A549 (cell line): Measurements from ENCODE around the gene LRRC61. TPM values are rescaled to one million over a fixed set of nuclear protein-coding genes. Genes with fewer than 3 reads are reported as not detected.

ENCODE experiments used
- ATAC-seq, 2 experiments: fragments of 200-7000 bp in 1 of 2; fragments of >200 bp in 1 of 2; cut with Nextera tagmentation in 1 of 2; cut with Tn5 transposase in 1 of 2; 3 replicates each; pipeline versions ENCODE4 v1.8.0 to v1.9.1; 2018 to 2020; ENCODE audit warnings: mild to moderate bottlenecking in 1 of 2, moderate library complexity in 1 of 2
- CTCF ChIA-PET: fragments of 300-600 bp; sonication (Branson Sonifier 250); formaldehyde crosslinking; extraction: SDS; loops from one replicate; lab custom pipeline; 2021; ENCODE audit warnings: antibody characterized with exemption, inconsistent platforms; lab: Yijun Ruan, JAX
- POLR2A ChIA-PET: fragments of 350-600 bp; formaldehyde crosslinking; extraction: SDS; loops from one replicate; lab custom pipeline; 2021; ENCODE audit warnings: antibody characterized with exemption, inconsistent platforms; lab: Yijun Ruan, JAX
- DNase-seq, 2 experiments: peaks; one replicate each; pipeline versions ENCODE4 v3.0.0 to v3.0.0-alpha.2; 2011 to 2016; ENCODE audit warnings: low read depth in 1 of 2, low spot score in 1 of 2
- FAIRE-seq: peaks from 2 replicates; lab custom pipeline; 2011; peaks lifted over from hg19 to GRCh38; lab: Jason Lieb, UNC
- H3K27ac ChIP-seq, 2 experiments: fragments of >200 bp; sonication (Bioruptor Twin); formaldehyde crosslinking; 3 replicates each; pipeline ENCODE4 v1.5.1; 2016 to 2017
- H3K4me1 ChIP-seq: fragments of >200 bp; sonication (Bioruptor Twin); formaldehyde crosslinking; 3 replicates; pipeline ENCODE4 v1.6.1; 2016
- H3K4me2 ChIP-seq: fragments of >200 bp; sonication (Bioruptor Twin); formaldehyde crosslinking; 3 replicates; pipeline ENCODE4 v1.6.1; 2016
- H3K4me3 ChIP-seq: fragments of >200 bp; sonication (Bioruptor Twin); formaldehyde crosslinking; 3 replicates; pipeline ENCODE4 v1.5.1; 2016
- H3K9me3 ChIP-seq: fragments of >200 bp; sonication (Bioruptor Twin); formaldehyde crosslinking; 3 replicates; pipeline ENCODE4 v1.6.1; 2016
- BCL3 ChIP-seq: fragments of >200 bp; sonication (Bioruptor Twin); formaldehyde crosslinking; IDR thresholded peaks from 3 replicates; pipeline ENCODE4 v1.6.1; 2016
- CEBPB ChIP-seq, 2 experiments: fragments of >200 bp in 1 of 2; sonication (Bioruptor Twin) in 1 of 2; formaldehyde crosslinking in 1 of 2; IDR thresholded peaks; 2 replicates each; pipeline ENCODE4 v1.6.1; 2012 to 2016
- CHD2 ChIP-seq: fragments of 150-350 bp; IDR thresholded peaks from 2 replicates; pipeline ENCODE4 v1.6.1; 2014; ENCODE audit warnings: low read length; ENCODE audit not compliant: partially characterized antibody
- CHD4 ChIP-seq: fragments of 200-600 bp; sonication (generic); IDR thresholded peaks from 2 replicates; pipeline ENCODE4 v1.6.1; 2016; ENCODE audit warnings: antibody characterized with exemption, mild to moderate bottlenecking, borderline replicate concordance
- E2F6 ChIP-seq: IDR thresholded peaks from 2 replicates; pipeline ENCODE4 v1.6.1; 2012; ENCODE audit warnings: low read depth, borderline replicate concordance
- ELK1 ChIP-seq: fragments of 150-350 bp; IDR thresholded peaks from 2 replicates; pipeline ENCODE4 v1.6.1; 2014; ENCODE audit warnings: low read depth, mild to moderate bottlenecking, low read length
- ESRRA ChIP-seq: fragments of 150-350 bp; IDR thresholded peaks from 2 replicates; pipeline ENCODE4 v1.6.1; 2014; ENCODE audit warnings: mild to moderate bottlenecking, low read length, borderline replicate concordance
- GATA3 ChIP-seq: IDR thresholded peaks from 2 replicates; pipeline ENCODE4 v1.6.1; 2012; ENCODE audit warnings: borderline replicate concordance
- HEYL ChIP-seq: fragments of 250-450 bp; sonication (Bioruptor Pico); IDR thresholded peaks from 2 replicates; pipeline ENCODE4 v1.8.0; 2021; ENCODE audit warnings: mild to moderate bottlenecking, moderate library complexity
- HMGXB4 ChIP-seq: fragments of 250-450 bp; sonication (Bioruptor Pico); IDR thresholded peaks from 2 replicates; pipeline ENCODE4 v1.5.0; 2021; ENCODE audit warnings: mild to moderate bottlenecking, moderate library complexity, borderline replicate concordance
- HOXA7 ChIP-seq: fragments of 250-450 bp; sonication (Bioruptor Pico); IDR thresholded peaks from 2 replicates; pipeline ENCODE4 v1.5.0; 2020; ENCODE audit warnings: mild to moderate bottlenecking, moderate library complexity
- HOXB5 ChIP-seq: fragments of 250-450 bp; sonication (Bioruptor Pico); IDR thresholded peaks from 2 replicates; pipeline ENCODE4 v1.5.0; 2020; ENCODE audit warnings: mild to moderate bottlenecking, moderate library complexity
- JUN ChIP-seq, 2 experiments: fragments of >200 bp; sonication (Bioruptor Twin); formaldehyde crosslinking; IDR thresholded peaks; 2 replicates in 1 of 2; 3 replicates in 1 of 2; pipeline ENCODE4 v1.6.1; 2016 to 2017
- KDM1A ChIP-seq: fragments of 200-600 bp; sonication (generic); IDR thresholded peaks from 2 replicates; pipeline ENCODE4 v1.6.1; 2016; ENCODE audit warnings: low read depth, mild to moderate bottlenecking
- MAZ ChIP-seq: fragments of 150-350 bp; IDR thresholded peaks from 2 replicates; pipeline ENCODE4 v1.6.1; 2014; ENCODE audit warnings: antibody characterized with exemption, low read depth, low read length, borderline replicate concordance
- NFE2L2 ChIP-seq: fragments of 150-350 bp; conservative IDR thresholded peaks from 2 replicates; pipeline ENCODE4 v1.6.1; 2014; ENCODE audit warnings: low read length
- PBX3 ChIP-seq: IDR thresholded peaks from 2 replicates; pipeline ENCODE4 v1.6.1; 2012
- PHF8 ChIP-seq: fragments of 200-600 bp; sonication (generic); IDR thresholded peaks from 2 replicates; pipeline ENCODE4 v1.6.1; 2016; ENCODE audit warnings: low read depth, mild to moderate bottlenecking, antibody characterized with exemption, moderate library complexity, borderline replicate concordance
- POLR2AphosphoS2 ChIP-seq: conservative IDR thresholded peaks from 2 replicates; pipeline ENCODE4 v1.6.1; 2012; ENCODE audit warnings: low read length, improper control_type of control experiment, inconsistent platforms
- RAD21 ChIP-seq, 2 experiments: fragments of >200 bp in 1 of 2; sonication (Bioruptor Twin) in 1 of 2; formaldehyde crosslinking in 1 of 2; IDR thresholded peaks in 1 of 2; conservative IDR thresholded peaks in 1 of 2; 2 replicates in 1 of 2; 3 replicates in 1 of 2; pipeline ENCODE4 v1.6.1; 2012 to 2018; ENCODE audit warnings: inconsistent platforms in 1 of 2
- RCOR1 ChIP-seq: fragments of 150-350 bp; IDR thresholded peaks from 2 replicates; pipeline ENCODE4 v1.6.1; 2014; ENCODE audit warnings: antibody characterized with exemption, low read length, low read depth
- RNF2 ChIP-seq: fragments of 200-600 bp; sonication (generic); IDR thresholded peaks from 2 replicates; pipeline ENCODE4 v1.6.1; 2016; ENCODE audit warnings: low read depth, mild to moderate bottlenecking, antibody characterized with exemption, moderate library complexity, borderline replicate concordance
- SMC3 ChIP-seq: fragments of >200 bp; sonication (Bioruptor Twin); formaldehyde crosslinking; IDR thresholded peaks from 3 replicates; pipeline ENCODE4 v1.6.1; 2018; ENCODE audit warnings: inconsistent platforms
- SREBF2 ChIP-seq: fragments of 450-650 bp; IDR thresholded peaks from 2 replicates; pipeline ENCODE4 v1.6.1; 2014; ENCODE audit warnings: mild to moderate bottlenecking, moderate library complexity
- TP53 ChIP-seq: fragments of 250-450 bp; sonication (Bioruptor Pico); IDR thresholded peaks from 2 replicates; pipeline ENCODE4 v1.5.0; 2021; ENCODE audit warnings: mild to moderate bottlenecking, moderate library complexity
- USF2 ChIP-seq: fragments of 450-650 bp; IDR thresholded peaks from 2 replicates; pipeline ENCODE4 v1.6.1; 2014; ENCODE audit warnings: antibody characterized with exemption
- ZC3H11A ChIP-seq: fragments of 450-650 bp; IDR thresholded peaks from 2 replicates; pipeline ENCODE4 v1.6.1; 2014; ENCODE audit warnings: antibody characterized with exemption, mild to moderate bottlenecking
- ZSCAN20 ChIP-seq: fragments of 250-450 bp; sonication (Bioruptor Pico); IDR thresholded peaks from 2 replicates; pipeline ENCODE4 v1.8.0; 2022; ENCODE audit warnings: mild to moderate bottlenecking, moderate library complexity
- WGBS: methylation state at CpG from one replicate; pipeline ENCODE4 v1.1.6; 2017; ENCODE audit errors: missing lambda C conversion rate; 5-methylcytosine and 5-hydroxymethylcytosine counted together
- polyA plus RNA-seq, 4 experiments: library from polyadenylated mRNA; depleted of rRNA in 3 of 4; stranded (reverse); fragments of >200 nt; fragmentation: RNase III in 1 of 4; extraction: RNeasy Plus Mini Kit Qiagen cat#74134 plus additional on column Dnase treatment in 1 of 4; gene quantifications; 2 replicates in 3 of 4; 3 replicates in 1 of 4; pipeline ENCODE4 v1.2.3, GENCODE V29; 2011 to 2017

LRRC61 gene
- polyA plus RNA-seq, 2 of the 4 experiments (the other 2 are of a cell fraction): 0.19 to 0.22 TPM

- ATAC-seq: no peak
- Histone ChIP-seq H3K4me3 (no peak overlapping the region), H3K4me1 (peaks cover 9% of the 10 kb centered on the region; the same call in 2 of the 3 replicates), H3K27ac (no peak overlapping the region), H3K9me3 (no peaks in the 10 kb centered on the region), H3K4me2 (no peak overlapping the region)
- FAIRE-seq: no peak
- POLR2A ChIA-PET: no interaction called here
- CTCF ChIA-PET: interaction anchor here (1.8 kb wide), 1 partner anchor 58 kb away, joined by 6 read pairs; no protein-coding TSS in a partner anchor
- no peak for TF ChIP-seq E2F6
- no peak for TF ChIP-seq ELK1
- no peak for TF ChIP-seq CHD2
- TF ChIP-seq TP53 (CRISPR knock-in tag): no peak
- TF ChIP-seq PHF8: no peak
- no peak for TF ChIP-seq HEYL (CRISPR knock-in tag)
- no peak for TF ChIP-seq SREBF2
- TF ChIP-seq RNF2: no peak
- TF ChIP-seq HOXA7: no peak
- TF ChIP-seq RCOR1: no peak
- no peak for TF ChIP-seq SMC3
- TF ChIP-seq PBX3: no peak
- no peak for TF ChIP-seq RAD21 (conservative IDR thresholded peaks at IDR 0.05 in 1 of 2, IDR thresholded peaks at IDR 0.05 in 1 of 2)
- no peak for TF ChIP-seq JUN (IDR thresholded peaks at IDR 0.05)
- TF ChIP-seq ZSCAN20 (CRISPR knock-in tag): no peak
- TF ChIP-seq KDM1A: no peak
- no peak for TF ChIP-seq HOXB5 (CRISPR knock-in tag)
- no peak for TF ChIP-seq BCL3
- WGBS: 89% methylated on average over 5 of the region's 5 CpGs
- DNase-seq: no peak
These were observed 40.7 kb downstream of the LRRC61 start for GRCh38 chr7:150363872-150364271.

GRCh38 chr7:150365194-150365593, 42.0 kb downstream of the LRRC61 start:
- Histone ChIP-seq H3K9me3 (no peaks in the 10 kb centered on the region), H3K4me3 (no peak overlapping the region), H3K27ac (no peak overlapping the region), H3K4me1 (peaks cover 13% of the 10 kb centered on the region; the same call in 2 of the 3 replicates), H3K4me2 (no peak overlapping the region)
- FAIRE-seq (no peak), DNase-seq (no peak), ATAC-seq (no peak)
- CTCF ChIA-PET: interaction anchor here (0.7 to 6.7 kb wide), 4 partner anchors 9 to 527 kb away, joined by 3 to 44 read pairs (median 4); partner anchors contain the start of gene ZNF862
- 90% methylated on average over 10 of the region's 10 CpGs for WGBS
- POLR2A ChIA-PET: no interaction called here
- TF ChIP-seq HMGXB4 (no peak), ZC3H11A (no peak), MAZ (no peak), HOXA7 (no peak), NFE2L2 (no peak), USF2 (no peak), POLR2AphosphoS2 (no peak), CHD4 (no peak), ESRRA (no peak), CEBPB (IDR thresholded peaks at IDR 0.05) (no peak), ZSCAN20 (CRISPR knock-in tag) (no peak), GATA3 (no peak), PHF8 (no peak)
- TF ChIP-seq, all 56 proteins: peak for 0
